ENCODE measurements around the gene GNG2.
"Not testable (repeated sequence)": the region's sequence is repeated elsewhere in the genome, so short reads cannot be mapped to it uniquely, and the experiment has no call there.

GNG2 gene

DNA sequence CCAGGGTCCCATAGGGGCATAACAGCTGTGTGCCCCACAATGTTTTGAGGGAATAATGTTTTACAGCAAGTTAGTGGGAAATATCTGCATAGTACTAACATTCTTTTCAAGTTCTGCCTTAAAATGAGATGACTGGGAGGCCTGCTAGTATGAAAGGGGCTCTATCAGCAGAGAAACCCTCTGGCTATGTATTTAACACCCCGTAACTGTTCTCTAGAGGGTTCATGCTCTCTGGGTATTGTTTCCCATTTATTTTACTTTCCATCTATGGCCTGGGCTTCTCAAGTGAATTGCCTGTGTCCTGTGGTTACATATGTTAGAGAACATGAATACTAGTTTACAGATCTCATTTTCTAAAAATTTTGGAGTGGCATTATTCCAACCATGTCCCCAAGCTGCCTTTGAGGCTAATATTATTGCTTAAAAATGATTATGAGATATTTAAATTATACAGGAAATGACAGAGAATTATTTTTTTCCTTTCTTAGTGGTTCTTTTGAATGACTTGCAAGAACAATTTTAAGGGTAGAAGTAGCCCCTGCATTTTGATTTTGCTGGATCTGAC is 37.5 kb downstream of the GNG2 start:
- no peaks in the 10 kb centered on the region for H3K9me3 ChIP-seq (ENCODE audit: control insufficient read depth, low read length)
- no peak overlapping the region for H3K9ac ChIP-seq (ENCODE audit: low read length)
- H3K4me1 ChIP-seq (ENCODE audit: control insufficient read depth, insufficient read depth, low read length): peaks cover 11% of the 10 kb centered on the region
- DNase-seq (ENCODE audit: low read depth): no peak
- H3K36me3 ChIP-seq (ENCODE audit: control insufficient read depth, insufficient read depth, low read length, severe bottlenecking): no peaks in the 10 kb centered on the region
- no peak overlapping the region for H3K4me3 ChIP-seq (ENCODE audit: low read length)
- H3K27me3 ChIP-seq (replicated peaks; ENCODE audit: control insufficient read depth, insufficient read depth, low read length): no peaks in the 10 kb centered on the region

DNA sequence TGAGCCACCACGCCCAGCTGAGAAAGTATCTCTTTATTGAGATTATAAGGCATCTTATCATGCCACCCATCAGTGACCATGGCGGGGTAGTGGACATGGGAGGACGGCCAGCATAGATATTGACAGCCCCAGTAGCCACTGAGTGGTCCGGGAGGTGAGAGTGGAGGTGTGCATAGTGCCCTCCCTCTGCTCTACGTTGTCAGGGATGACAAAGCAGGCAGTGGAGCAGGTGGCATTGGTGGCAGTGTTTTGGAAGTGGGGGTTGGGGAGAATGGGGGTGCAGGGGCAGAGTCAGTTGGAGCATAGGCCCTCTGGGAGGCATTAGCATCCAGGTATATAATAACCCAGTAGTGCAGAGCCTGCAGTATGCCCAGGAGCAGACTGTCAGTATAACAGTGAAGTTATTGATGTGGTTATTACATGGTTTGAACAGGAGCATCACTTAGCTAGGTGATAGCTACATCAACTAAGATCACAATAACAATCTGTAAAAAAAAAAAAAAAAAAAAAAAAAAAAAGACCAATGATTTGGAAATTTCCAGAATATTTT is 41.1 kb downstream of the GNG2 start:
- Histone ChIP-seq H3K36me3 (ENCODE audit: control insufficient read depth, insufficient read depth, low read length, severe bottlenecking) (no peaks in the 10 kb centered on the region), H3K27me3 (replicated peaks; ENCODE audit: control insufficient read depth, insufficient read depth, low read length) (no peaks in the 10 kb centered on the region), H3K9me3 (ENCODE audit: control insufficient read depth, low read length) (peaks cover 4% of the 10 kb centered on the region), H3K9ac (ENCODE audit: low read length) (no peak overlapping the region), H3K4me1 (ENCODE audit: control insufficient read depth, insufficient read depth, low read length) (peaks cover 25% of the 10 kb centered on the region), H3K4me3 (ENCODE audit: low read length) (no peak overlapping the region)
- no peak for DNase-seq (ENCODE audit: low read depth)

DNA sequence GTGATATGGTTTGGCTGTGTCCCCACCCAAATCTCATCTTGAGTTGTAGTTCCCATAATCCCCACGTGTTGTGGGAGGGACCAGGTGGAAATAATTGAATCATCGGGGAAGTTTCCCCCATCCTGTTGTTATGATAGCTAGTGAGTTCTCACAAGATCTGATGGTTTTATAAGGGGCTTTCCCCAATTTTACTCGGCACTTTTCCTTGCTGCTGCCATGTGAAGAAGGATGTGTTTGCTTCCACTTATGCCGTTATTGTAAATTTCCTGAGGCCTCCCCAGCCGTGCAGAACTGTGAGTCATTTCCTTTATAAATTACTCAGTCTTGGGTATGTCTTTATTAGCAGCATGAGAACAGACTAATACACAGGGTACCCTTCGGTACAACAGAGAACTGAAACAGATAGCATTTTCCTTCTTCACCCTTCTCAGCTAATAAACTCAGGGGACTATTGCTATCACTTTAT is 45.3 kb downstream of the GNG2 start:
- not testable (repeated sequence) for H3K27me3 ChIP-seq (replicated peaks; ENCODE audit: control insufficient read depth, insufficient read depth, low read length)

DNA sequence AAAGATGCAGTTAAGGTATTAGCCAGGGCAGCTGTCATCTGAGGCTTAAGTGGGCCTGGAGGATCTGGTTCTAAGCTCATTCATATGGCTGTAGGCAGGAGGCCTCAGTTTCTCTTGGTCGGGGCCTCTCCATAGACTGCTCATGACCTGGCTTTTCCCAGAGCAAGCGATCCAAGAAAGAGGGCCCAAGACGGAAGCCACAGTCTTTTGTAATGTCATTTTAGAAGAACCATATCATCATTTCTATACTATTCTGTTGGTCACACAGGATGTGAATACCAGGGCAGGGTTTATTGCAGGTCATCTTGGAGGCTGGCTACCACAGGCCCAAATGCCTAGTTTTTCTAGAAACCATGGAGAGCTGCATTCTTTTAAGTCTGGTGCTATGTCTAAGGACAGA is 47.7 kb downstream of the GNG2 start:
- H3K4me3 ChIP-seq (ENCODE audit: low read length): no peak overlapping the region
- no peak overlapping the region for H3K9ac ChIP-seq (ENCODE audit: low read length)
- no peaks in the 10 kb centered on the region for H3K27me3 ChIP-seq (replicated peaks; ENCODE audit: control insufficient read depth, insufficient read depth, low read length)
- DNase-seq (ENCODE audit: low read depth): no peak
- no peaks in the 10 kb centered on the region for H3K36me3 ChIP-seq (ENCODE audit: control insufficient read depth, insufficient read depth, low read length, severe bottlenecking)
- peaks cover 30% of the 10 kb centered on the region for H3K4me1 ChIP-seq (ENCODE audit: control insufficient read depth, insufficient read depth, low read length)
- H3K9me3 ChIP-seq (ENCODE audit: control insufficient read depth, low read length): peaks cover 4% of the 10 kb centered on the region

More for the DNA sequence above, 45.3 kb downstream of the GNG2 start:
- DNase-seq (ENCODE audit: low read depth): peak; percentile 59
- Histone ChIP-seq H3K4me1 (ENCODE audit: control insufficient read depth, insufficient read depth, low read length) (peaks cover 30% of the 10 kb centered on the region), H3K4me3 (ENCODE audit: low read length) (peak overlapping the region; percentile 60)
- not testable (repeated sequence) for H3K9me3 ChIP-seq (ENCODE audit: control insufficient read depth, low read length); H3K9ac ChIP-seq (ENCODE audit: low read length); H3K36me3 ChIP-seq (ENCODE audit: control insufficient read depth, insufficient read depth, low read length, severe bottlenecking)

DNA sequence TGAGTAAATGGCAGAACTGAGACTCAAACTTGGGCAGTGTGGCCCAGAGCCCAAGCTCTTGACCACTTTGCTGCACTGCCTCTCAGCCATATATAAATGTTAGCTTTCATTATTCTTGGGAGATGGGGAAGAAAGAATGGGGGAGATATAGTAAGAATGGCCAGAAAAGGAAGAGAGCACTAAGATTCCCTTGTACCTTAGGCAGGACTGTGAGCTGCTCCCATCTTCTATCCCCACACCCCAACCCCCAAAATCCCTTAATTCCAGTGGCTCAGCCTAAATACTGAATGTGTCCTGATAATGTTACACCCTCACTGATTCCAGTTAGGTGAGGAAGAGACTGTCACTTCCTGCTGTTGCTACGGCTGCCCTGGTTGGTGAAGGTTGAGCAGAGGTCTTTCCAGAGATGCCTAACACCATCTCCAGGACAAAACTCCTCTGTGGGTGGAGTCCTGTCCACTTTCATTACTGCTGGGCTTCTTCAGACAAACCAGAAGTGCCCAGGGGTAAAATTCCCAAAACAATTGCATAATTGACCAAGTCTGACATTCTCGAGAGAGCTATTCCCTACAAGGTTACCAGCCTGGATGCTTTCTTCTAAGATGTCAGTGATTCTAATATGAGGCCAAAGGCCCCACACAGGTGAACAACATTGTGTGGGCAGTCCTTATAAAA is 51.8 kb downstream of the GNG2 start:
- peak; percentile 80 for DNase-seq (ENCODE audit: low read depth)
- Histone ChIP-seq H3K9ac (ENCODE audit: low read length) (no peak overlapping the region), H3K27me3 (replicated peaks; ENCODE audit: control insufficient read depth, insufficient read depth, low read length) (no peaks in the 10 kb centered on the region), H3K4me1 (ENCODE audit: control insufficient read depth, insufficient read depth, low read length) (peaks cover 9% of the 10 kb centered on the region), H3K36me3 (ENCODE audit: control insufficient read depth, insufficient read depth, low read length, severe bottlenecking) (no peaks in the 10 kb centered on the region), H3K9me3 (ENCODE audit: control insufficient read depth, low read length) (no peaks in the 10 kb centered on the region), H3K4me3 (ENCODE audit: low read length) (no peak overlapping the region)

DNA sequence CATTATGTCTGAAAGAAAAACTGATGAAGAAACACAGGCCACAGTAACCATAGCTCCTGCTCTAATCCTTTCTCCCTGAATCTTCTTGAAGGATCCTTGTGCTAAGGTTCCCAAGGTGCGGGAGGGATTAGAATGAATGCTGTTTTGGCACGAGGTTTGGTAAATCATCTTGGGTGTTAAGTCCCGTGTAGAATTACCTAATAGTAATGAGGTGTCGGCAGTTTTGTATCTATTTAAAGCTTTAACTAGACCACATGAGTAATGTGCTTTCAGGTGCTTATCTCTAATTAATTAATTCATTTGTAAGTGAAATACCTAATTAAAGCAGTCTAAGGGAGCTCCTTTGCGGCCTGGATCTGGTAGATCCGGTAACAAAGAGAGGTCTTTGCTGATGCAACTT is 53.9 kb downstream of the GNG2 start:
- no peaks in the 10 kb centered on the region for H3K27me3 ChIP-seq (replicated peaks; ENCODE audit: control insufficient read depth, insufficient read depth, low read length)
- H3K36me3 ChIP-seq (ENCODE audit: control insufficient read depth, insufficient read depth, low read length, severe bottlenecking): no peaks in the 10 kb centered on the region
- H3K9me3 ChIP-seq (ENCODE audit: control insufficient read depth, low read length): no peaks in the 10 kb centered on the region
- H3K4me1 ChIP-seq (ENCODE audit: control insufficient read depth, insufficient read depth, low read length): peaks cover 18% of the 10 kb centered on the region
- DNase-seq (ENCODE audit: low read depth): no peak
- no peak overlapping the region for H3K9ac ChIP-seq (ENCODE audit: low read length)
- H3K4me3 ChIP-seq (ENCODE audit: low read length): no peak overlapping the region

DNA sequence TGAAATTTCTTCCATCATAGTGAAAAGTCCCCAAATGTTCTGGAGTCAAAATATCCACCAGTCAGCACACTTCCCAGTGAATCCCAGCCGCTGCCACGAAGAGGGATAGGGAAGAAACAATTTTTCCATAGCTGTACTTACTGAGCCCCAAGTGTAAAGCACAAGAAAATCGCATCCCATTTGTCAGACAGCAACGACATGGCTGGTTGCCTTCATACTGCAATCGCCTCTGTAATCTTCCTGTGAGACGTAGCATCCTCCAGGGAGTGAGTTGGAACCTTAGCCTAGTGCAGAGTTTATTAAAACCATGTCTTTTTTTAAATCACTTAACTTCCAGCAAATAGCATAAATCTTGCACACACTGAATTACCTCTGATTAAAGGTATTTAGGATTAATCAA is 56.8 kb downstream of the GNG2 start:
- Histone ChIP-seq H3K9me3 (ENCODE audit: control insufficient read depth, low read length) (no peaks in the 10 kb centered on the region), H3K9ac (ENCODE audit: low read length) (peak overlapping the region; percentile 52), H3K4me1 (ENCODE audit: control insufficient read depth, insufficient read depth, low read length) (peaks cover 20% of the 10 kb centered on the region), H3K4me3 (ENCODE audit: low read length) (peak overlapping the region; percentile 33), H3K27me3 (replicated peaks; ENCODE audit: control insufficient read depth, insufficient read depth, low read length) (no peaks in the 10 kb centered on the region), H3K36me3 (ENCODE audit: control insufficient read depth, insufficient read depth, low read length, severe bottlenecking) (no peaks in the 10 kb centered on the region)
- DNase-seq (ENCODE audit: low read depth): no peak

DNA sequence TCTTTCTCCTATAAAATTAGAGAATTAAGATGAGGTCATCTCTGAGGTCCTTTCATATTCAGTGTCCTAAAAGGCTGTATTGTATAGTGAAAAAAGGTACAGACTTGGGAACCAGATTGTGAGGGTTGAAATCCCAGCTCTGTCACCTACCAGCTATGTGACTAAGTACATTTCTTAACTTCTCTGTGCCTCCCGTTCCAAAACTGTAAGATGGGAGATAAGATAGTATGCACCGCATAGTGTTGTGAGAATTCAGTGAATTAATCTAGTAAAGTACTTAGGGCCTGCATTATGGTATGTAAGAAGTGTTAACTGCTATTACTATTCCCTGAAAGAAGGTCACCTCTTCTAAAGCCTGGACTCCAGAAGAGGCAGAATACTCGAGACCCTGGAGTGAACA is 60.6 kb downstream of the GNG2 start:
- no peaks in the 10 kb centered on the region for H3K36me3 ChIP-seq (ENCODE audit: control insufficient read depth, insufficient read depth, low read length, severe bottlenecking)
- no peaks in the 10 kb centered on the region for H3K9me3 ChIP-seq (ENCODE audit: control insufficient read depth, low read length)
- H3K4me1 ChIP-seq (ENCODE audit: control insufficient read depth, insufficient read depth, low read length): peaks cover 30% of the 10 kb centered on the region
- no peak overlapping the region for H3K4me3 ChIP-seq (ENCODE audit: low read length)
- H3K9ac ChIP-seq (ENCODE audit: low read length): no peak overlapping the region
- DNase-seq (ENCODE audit: low read depth): no peak
- H3K27me3 ChIP-seq (replicated peaks; ENCODE audit: control insufficient read depth, insufficient read depth, low read length): no peaks in the 10 kb centered on the region

DNA sequence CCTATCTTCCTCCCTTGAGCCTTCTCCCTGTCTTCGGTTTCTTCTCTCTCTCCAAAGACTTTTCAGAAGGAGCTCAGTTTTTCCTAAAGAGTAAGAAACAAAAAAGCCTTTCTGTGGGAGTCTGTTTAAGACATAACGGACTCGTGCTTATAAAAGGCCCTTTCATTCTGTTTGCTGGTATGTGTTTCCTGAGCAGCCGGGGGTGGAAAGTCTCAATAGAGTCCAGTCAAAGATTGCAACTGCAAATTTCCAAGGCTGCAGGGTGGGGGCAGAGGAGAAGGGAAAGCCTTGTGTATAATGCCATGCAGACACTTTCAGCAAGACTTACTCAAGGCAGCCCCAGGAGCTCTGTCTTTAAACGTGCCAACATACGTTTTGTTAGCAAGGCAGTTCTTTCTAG is 62.2 kb downstream of the GNG2 start:
- DNase-seq (ENCODE audit: low read depth): no peak
- Histone ChIP-seq H3K9ac (ENCODE audit: low read length) (peak overlapping the region; percentile 25), H3K4me3 (ENCODE audit: low read length) (peak overlapping the region; percentile 31), H3K4me1 (ENCODE audit: control insufficient read depth, insufficient read depth, low read length) (peaks cover 18% of the 10 kb centered on the region), H3K36me3 (ENCODE audit: control insufficient read depth, insufficient read depth, low read length, severe bottlenecking) (no peaks in the 10 kb centered on the region), H3K27me3 (replicated peaks; ENCODE audit: control insufficient read depth, insufficient read depth, low read length) (no peaks in the 10 kb centered on the region), H3K9me3 (ENCODE audit: control insufficient read depth, low read length) (no peaks in the 10 kb centered on the region)

DNA sequence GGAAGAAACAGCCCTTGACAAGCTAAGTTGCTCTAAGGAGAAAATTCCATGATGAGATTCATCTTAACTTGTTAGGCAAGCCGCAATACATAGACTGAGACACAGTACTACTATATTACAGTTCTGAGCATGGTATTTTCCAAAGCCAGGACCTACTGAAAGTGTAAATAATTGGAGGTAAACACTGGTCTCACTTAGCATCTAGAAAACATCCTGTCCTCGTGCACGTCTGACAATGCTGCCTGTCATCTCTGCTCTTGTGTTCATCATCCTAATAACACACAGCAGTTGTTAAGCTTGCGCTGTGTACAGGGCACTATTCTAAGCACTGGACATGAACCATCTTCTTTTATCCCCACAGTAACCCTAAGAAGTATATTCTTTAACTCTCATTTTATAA is 64.2 kb downstream of the GNG2 start:
- Histone ChIP-seq H3K9me3 (ENCODE audit: control insufficient read depth, low read length) (no peaks in the 10 kb centered on the region), H3K4me1 (ENCODE audit: control insufficient read depth, insufficient read depth, low read length) (peaks cover 12% of the 10 kb centered on the region), H3K4me3 (ENCODE audit: low read length) (no peak overlapping the region), H3K27me3 (replicated peaks; ENCODE audit: control insufficient read depth, insufficient read depth, low read length) (no peaks in the 10 kb centered on the region), H3K9ac (ENCODE audit: low read length) (no peak overlapping the region), H3K36me3 (ENCODE audit: control insufficient read depth, insufficient read depth, low read length, severe bottlenecking) (no peaks in the 10 kb centered on the region)
- no peak for DNase-seq (ENCODE audit: low read depth)

DNA sequence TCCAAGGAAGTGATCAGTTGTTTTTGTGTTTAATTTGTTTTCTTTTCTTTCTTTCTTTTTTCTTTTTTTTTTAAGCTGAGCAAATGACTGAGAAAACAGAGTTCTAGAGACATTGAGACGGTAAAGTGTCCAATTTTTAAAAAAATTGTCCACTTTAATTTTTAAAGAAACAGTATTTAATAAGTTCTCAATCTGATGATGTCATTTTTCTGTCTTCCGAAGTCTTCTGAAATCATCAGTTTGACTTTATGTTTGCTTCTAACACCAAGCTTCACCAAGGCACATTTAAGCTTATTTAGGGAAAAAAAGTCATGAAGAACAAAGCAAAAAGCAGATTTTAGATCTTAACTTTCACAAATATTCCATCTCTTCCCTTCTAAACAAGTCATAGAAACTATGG is 65.6 kb downstream of the GNG2 start:
- DNase-seq (ENCODE audit: low read depth): no peak
- no peak overlapping the region for H3K9ac ChIP-seq (ENCODE audit: low read length)
- H3K9me3 ChIP-seq (ENCODE audit: control insufficient read depth, low read length): no peaks in the 10 kb centered on the region
- H3K36me3 ChIP-seq (ENCODE audit: control insufficient read depth, insufficient read depth, low read length, severe bottlenecking): no peaks in the 10 kb centered on the region
- no peak overlapping the region for H3K4me3 ChIP-seq (ENCODE audit: low read length)
- peaks cover 12% of the 10 kb centered on the region for H3K4me1 ChIP-seq (ENCODE audit: control insufficient read depth, insufficient read depth, low read length)
- no peaks in the 10 kb centered on the region for H3K27me3 ChIP-seq (replicated peaks; ENCODE audit: control insufficient read depth, insufficient read depth, low read length)
